ENCODE measurements around the gene FBXO34.

FBXO34 gene

DNA sequence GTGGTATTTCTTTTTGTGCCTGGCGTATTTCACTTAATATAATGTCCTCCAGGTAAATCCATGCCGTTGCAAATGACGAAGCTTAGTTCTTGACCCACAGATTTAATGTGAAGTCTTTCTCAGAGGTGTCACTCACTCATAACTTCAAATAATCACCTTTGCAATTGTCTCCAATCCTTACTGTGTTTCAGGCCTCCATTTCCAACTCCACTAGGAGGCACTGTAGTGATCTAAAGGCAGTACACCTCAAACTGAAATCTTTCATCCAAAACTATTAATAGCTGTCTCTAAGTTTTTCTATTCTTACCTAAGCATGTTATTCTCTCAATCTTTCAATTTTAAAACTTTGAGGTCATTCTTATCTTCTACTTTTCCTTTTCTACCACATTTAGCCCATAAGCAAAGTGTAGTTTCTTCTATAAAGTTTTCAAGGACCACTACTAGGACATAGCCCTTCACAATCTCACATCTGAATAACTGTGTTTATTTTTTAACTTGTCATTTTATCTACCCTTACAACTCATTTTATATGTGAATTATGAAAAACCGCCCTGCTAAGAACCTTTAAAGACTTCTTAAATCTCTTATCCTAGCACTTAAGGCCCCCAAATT lies 25.5 kb upstream of the FBXO34 start:
- Histone ChIP-seq H3K9ac (ENCODE audit: low read length) (no peak overlapping the region), H3K27ac (ENCODE audit: low read depth, low read length) (no peak overlapping the region), H3K27me3 (ENCODE audit: control insufficient read depth in 1 of 2, insufficient read depth in 2 of 2, low read length in 2 of 2) (peaks cover 0 to 3% of the 10 kb centered on the region in 2 donors), H3K4me3 (ENCODE audit: low read depth in 1 of 2, low read length in 2 of 2) (no peak overlapping the region), H3K4me1 (ENCODE audit: insufficient read depth, low read length) (no peaks in the 10 kb centered on the region), H3K36me3 (ENCODE audit: insufficient read depth, low read length) (no peaks in the 10 kb centered on the region), H3K9me3 (ENCODE audit: low read length) (no peaks in the 10 kb centered on the region)

DNA sequence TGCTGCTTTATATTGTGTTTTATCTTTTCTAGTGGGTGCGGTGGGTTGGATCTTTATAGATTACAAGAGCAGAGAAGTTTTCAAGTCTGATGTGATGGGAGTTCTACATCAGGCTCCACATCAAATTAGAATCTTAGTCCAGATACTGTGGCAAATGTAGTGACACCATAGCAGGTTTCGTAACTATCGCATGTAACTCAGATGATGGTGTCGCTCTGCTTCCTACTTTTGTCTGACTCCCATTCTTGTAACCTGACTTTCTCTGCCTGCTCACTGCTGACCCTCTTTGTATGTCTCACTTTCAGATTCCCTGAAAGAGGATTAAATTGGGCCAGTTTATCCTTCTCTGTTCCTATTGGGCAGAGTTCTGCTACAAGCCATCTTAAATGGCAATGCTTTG lies 22.8 kb upstream of the FBXO34 start:
- Histone ChIP-seq H3K27me3 (ENCODE audit: control insufficient read depth in 1 of 2, insufficient read depth in 2 of 2, low read length in 2 of 2) (no peaks in the 10 kb centered on the region), H3K4me1 (ENCODE audit: insufficient read depth, low read length) (no peaks in the 10 kb centered on the region), H3K9me3 (ENCODE audit: low read length) (no peaks in the 10 kb centered on the region), H3K36me3 (ENCODE audit: insufficient read depth, low read length) (no peaks in the 10 kb centered on the region), H3K27ac (ENCODE audit: low read depth, low read length) (no peak overlapping the region), H3K4me3 (ENCODE audit: low read depth in 1 of 2, low read length in 2 of 2) (no peak overlapping the region), H3K9ac (ENCODE audit: low read length) (no peak overlapping the region)

DNA sequence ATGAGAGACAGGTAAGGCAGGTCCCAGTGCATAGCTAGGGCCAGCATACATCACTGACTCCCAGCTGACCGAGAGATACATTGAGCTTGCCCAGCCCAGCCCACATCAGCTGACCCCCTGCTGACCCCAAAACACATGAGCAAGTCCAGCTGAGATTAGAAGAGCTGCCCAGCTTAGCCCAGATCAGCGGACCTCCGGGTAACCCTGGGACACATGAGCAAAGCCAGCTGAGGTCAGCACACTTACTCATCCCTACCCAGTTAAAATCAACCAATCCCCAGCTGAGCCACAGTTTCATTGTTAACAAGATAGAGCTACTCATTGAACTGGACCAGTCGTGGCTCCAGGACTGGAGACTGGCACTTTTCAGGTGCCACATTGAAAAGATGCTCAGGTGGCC lies 21.8 kb upstream of the FBXO34 start:
- H3K4me3 ChIP-seq (ENCODE audit: low read depth in 1 of 2, low read length in 2 of 2) = no peak overlapping the region
- H3K9ac ChIP-seq (ENCODE audit: low read length) = no peak overlapping the region
- no peaks in the 10 kb centered on the region for H3K4me1 ChIP-seq (ENCODE audit: insufficient read depth, low read length)
- H3K27ac ChIP-seq (ENCODE audit: low read depth, low read length) = no peak overlapping the region
- no peaks in the 10 kb centered on the region for H3K27me3 ChIP-seq (ENCODE audit: control insufficient read depth in 1 of 2, insufficient read depth in 2 of 2, low read length in 2 of 2)
- H3K36me3 ChIP-seq (ENCODE audit: insufficient read depth, low read length) = no peaks in the 10 kb centered on the region
- H3K9me3 ChIP-seq (ENCODE audit: low read length) = no peaks in the 10 kb centered on the region

DNA sequence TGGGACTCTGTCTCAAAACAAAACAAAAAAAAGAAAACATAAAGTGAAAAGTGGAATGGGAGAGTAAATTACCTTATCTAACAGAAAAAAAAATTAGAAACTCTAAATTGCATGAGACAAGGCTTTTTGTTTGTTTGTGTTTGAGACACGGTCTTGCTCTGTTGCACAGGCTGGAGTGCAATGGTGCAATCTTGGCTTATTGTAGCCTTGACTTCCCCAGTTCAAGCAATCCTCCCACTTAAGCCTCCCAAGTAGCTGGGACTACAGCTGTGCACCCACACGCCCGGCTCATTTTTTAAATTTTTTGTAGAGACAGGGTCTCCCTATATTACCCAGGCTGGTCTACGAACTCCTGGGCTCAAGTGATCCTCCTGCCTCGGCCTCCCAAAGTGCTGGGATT lies 17.9 kb upstream of the FBXO34 start:
- no peak overlapping the region for H3K9ac ChIP-seq (ENCODE audit: low read length)
- H3K27ac ChIP-seq (ENCODE audit: low read depth, low read length) = no peak overlapping the region
- no peaks in the 10 kb centered on the region for H3K4me1 ChIP-seq (ENCODE audit: insufficient read depth, low read length)
- H3K9me3 ChIP-seq (ENCODE audit: low read length) = no peaks in the 10 kb centered on the region
- H3K36me3 ChIP-seq (ENCODE audit: insufficient read depth, low read length) = no peaks in the 10 kb centered on the region
- no peak overlapping the region for H3K4me3 ChIP-seq (ENCODE audit: low read depth in 1 of 2, low read length in 2 of 2)
- no peaks in the 10 kb centered on the region for H3K27me3 ChIP-seq (ENCODE audit: control insufficient read depth in 1 of 2, insufficient read depth in 2 of 2, low read length in 2 of 2)

DNA sequence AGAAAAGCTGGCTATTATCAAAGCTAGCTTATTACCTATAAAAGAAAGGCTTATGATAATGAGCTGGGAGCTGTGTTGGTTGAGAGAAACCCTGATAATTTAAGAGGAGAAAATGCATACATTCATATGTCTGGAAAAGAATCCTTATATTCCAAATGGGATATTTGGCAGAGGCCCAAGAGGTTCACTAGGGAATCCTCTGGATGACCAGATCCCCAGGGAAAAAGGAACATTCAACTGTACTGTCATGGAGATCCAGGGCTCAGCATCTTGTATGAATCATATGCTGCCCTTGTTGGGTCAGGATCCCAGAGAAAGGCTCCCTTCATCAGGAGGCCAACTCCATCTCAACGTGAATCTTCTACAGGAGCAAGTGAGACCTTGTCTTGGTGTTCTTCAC lies 16.6 kb upstream of the FBXO34 start:
- Histone ChIP-seq H3K36me3 (ENCODE audit: insufficient read depth, low read length) (no peaks in the 10 kb centered on the region), H3K4me3 (ENCODE audit: low read depth in 1 of 2, low read length in 2 of 2) (no peak overlapping the region), H3K27ac (ENCODE audit: low read depth, low read length) (no peak overlapping the region), H3K9ac (ENCODE audit: low read length) (no peak overlapping the region), H3K4me1 (ENCODE audit: insufficient read depth, low read length) (no peaks in the 10 kb centered on the region), H3K27me3 (ENCODE audit: control insufficient read depth in 1 of 2, insufficient read depth in 2 of 2, low read length in 2 of 2) (no peaks in the 10 kb centered on the region), H3K9me3 (ENCODE audit: low read length) (no peaks in the 10 kb centered on the region)

DNA sequence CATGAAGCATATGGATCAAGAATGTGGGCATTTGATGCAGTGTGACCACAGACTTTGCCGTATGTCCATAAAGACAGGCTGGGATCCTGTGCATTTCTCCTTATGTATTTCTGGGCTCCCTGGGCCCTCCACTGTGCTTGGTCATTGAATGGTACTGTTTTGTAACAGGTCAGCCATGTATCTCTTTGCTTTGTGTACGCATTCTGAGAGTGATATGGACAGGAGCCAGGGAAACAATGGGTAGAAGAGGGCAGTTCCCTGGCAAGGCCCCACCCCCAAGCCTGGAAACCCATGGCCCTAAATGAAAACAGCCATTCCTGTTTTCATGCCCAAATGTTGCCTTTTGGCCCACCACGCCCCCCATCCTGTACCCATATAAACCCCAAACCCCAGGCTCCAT lies 15.2 kb upstream of the FBXO34 start:
- no peaks in the 10 kb centered on the region for H3K9me3 ChIP-seq (ENCODE audit: low read length)
- no peak overlapping the region for H3K27ac ChIP-seq (ENCODE audit: low read depth, low read length)
- H3K27me3 ChIP-seq (ENCODE audit: control insufficient read depth in 1 of 2, insufficient read depth in 2 of 2, low read length in 2 of 2) = no peaks in the 10 kb centered on the region
- no peak overlapping the region for H3K4me3 ChIP-seq (ENCODE audit: low read depth in 1 of 2, low read length in 2 of 2)
- no peaks in the 10 kb centered on the region for H3K4me1 ChIP-seq (ENCODE audit: insufficient read depth, low read length)
- no peak overlapping the region for H3K9ac ChIP-seq (ENCODE audit: low read length)
- no peaks in the 10 kb centered on the region for H3K36me3 ChIP-seq (ENCODE audit: insufficient read depth, low read length)

- Histone ChIP-seq H3K27ac (ENCODE audit: low read depth, low read length) (no peak overlapping the region), H3K36me3 (ENCODE audit: insufficient read depth, low read length) (no peaks in the 10 kb centered on the region), H3K27me3 (ENCODE audit: control insufficient read depth in 1 of 2, insufficient read depth in 2 of 2, low read length in 2 of 2) (no peaks in the 10 kb centered on the region), H3K9ac (ENCODE audit: low read length) (no peak overlapping the region), H3K4me1 (ENCODE audit: insufficient read depth, low read length) (no peaks in the 10 kb centered on the region), H3K9me3 (ENCODE audit: low read length) (no peaks in the 10 kb centered on the region), H3K4me3 (ENCODE audit: low read depth in 1 of 2, low read length in 2 of 2) (no peak overlapping the region)
These were observed 14.6 kb upstream of the FBXO34 start for GRCh38 chr14:55256586-55256985.

- no peak overlapping the region for H3K27ac ChIP-seq (ENCODE audit: low read depth, low read length)
- H3K4me3 ChIP-seq (ENCODE audit: low read depth in 1 of 2, low read length in 2 of 2) = no peak overlapping the region
- no peak overlapping the region for H3K9ac ChIP-seq (ENCODE audit: low read length)
- H3K36me3 ChIP-seq (ENCODE audit: insufficient read depth, low read length) = no peaks in the 10 kb centered on the region
- no peaks in the 10 kb centered on the region for H3K9me3 ChIP-seq (ENCODE audit: low read length)
- no peaks in the 10 kb centered on the region for H3K27me3 ChIP-seq (ENCODE audit: control insufficient read depth in 1 of 2, insufficient read depth in 2 of 2, low read length in 2 of 2)
- no peaks in the 10 kb centered on the region for H3K4me1 ChIP-seq (ENCODE audit: insufficient read depth, low read length)
These were observed 6.0 kb upstream of the FBXO34 start for GRCh38 chr14:55265197-55265596.

GRCh38 chr14:55267820-55268219 lies 3.4 kb upstream of the FBXO34 start:
- Histone ChIP-seq H3K4me3 (ENCODE audit: low read depth in 1 of 2, low read length in 2 of 2) (no peak overlapping the region), H3K27me3 (ENCODE audit: control insufficient read depth in 1 of 2, insufficient read depth in 2 of 2, low read length in 2 of 2) (no peaks in the 10 kb centered on the region), H3K4me1 (ENCODE audit: insufficient read depth, low read length) (peaks cover 5% of the 10 kb centered on the region), H3K9ac (ENCODE audit: low read length) (no peak overlapping the region), H3K36me3 (ENCODE audit: insufficient read depth, low read length) (no peaks in the 10 kb centered on the region), H3K9me3 (ENCODE audit: low read length) (no peaks in the 10 kb centered on the region), H3K27ac (ENCODE audit: low read depth, low read length) (no peak overlapping the region)

GRCh38 chr14:55271572-55272298 lies 514 bp downstream of the FBXO34 start:
- Histone ChIP-seq H3K4me1 (ENCODE audit: insufficient read depth, low read length) (peaks cover 26% of the 10 kb centered on the region), H3K36me3 (ENCODE audit: insufficient read depth, low read length) (no peaks in the 10 kb centered on the region), H3K27ac (ENCODE audit: low read depth, low read length) (peak overlapping the region; percentile 78), H3K9ac (ENCODE audit: low read length) (peak overlapping the region; percentile 89), H3K4me3 (ENCODE audit: low read depth in 1 of 2, low read length in 2 of 2) (peak overlapping the region; percentile 83 to 97), H3K9me3 (ENCODE audit: low read length) (no peaks in the 10 kb centered on the region), H3K27me3 (ENCODE audit: control insufficient read depth in 1 of 2, insufficient read depth in 2 of 2, low read length in 2 of 2) (no peaks in the 10 kb centered on the region)

DNA sequence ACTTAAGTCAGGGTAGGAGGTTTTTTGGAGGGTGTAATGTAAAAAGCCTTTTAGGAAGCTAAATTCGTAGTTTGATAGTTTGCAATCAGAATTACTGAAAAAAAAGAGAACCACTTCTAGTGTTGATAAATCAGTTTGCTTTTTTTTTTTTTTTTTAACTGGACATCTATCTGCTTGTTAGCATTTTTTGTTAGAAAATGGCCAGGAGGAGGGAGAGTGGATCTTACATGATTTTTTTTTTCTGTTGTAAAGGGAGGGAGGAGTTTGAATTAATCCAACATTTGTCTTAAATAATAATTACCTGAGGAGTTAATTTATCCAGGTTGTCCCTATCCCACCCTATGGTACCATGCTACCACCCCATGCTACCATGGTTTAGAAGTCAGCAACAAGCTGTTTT lies 1.2 kb downstream of the FBXO34 start:
- Histone ChIP-seq H3K27ac (ENCODE audit: low read depth, low read length) (peak overlapping the region; percentile 78), H3K4me3 (ENCODE audit: low read depth in 1 of 2, low read length in 2 of 2) (peak overlapping the region; percentile 83 to 97), H3K36me3 (ENCODE audit: insufficient read depth, low read length) (no peaks in the 10 kb centered on the region), H3K9ac (ENCODE audit: low read length) (peak overlapping the region; percentile 89), H3K27me3 (ENCODE audit: control insufficient read depth in 1 of 2, insufficient read depth in 2 of 2, low read length in 2 of 2) (no peaks in the 10 kb centered on the region), H3K9me3 (ENCODE audit: low read length) (no peaks in the 10 kb centered on the region), H3K4me1 (ENCODE audit: insufficient read depth, low read length) (peaks cover 27% of the 10 kb centered on the region)

GRCh38 chr14:55272922-55273321 lies 1.7 kb downstream of the FBXO34 start:
- no peak overlapping the region for H3K27ac ChIP-seq (ENCODE audit: low read depth, low read length)
- no peak overlapping the region for H3K9ac ChIP-seq (ENCODE audit: low read length)
- no peak overlapping the region for H3K4me3 ChIP-seq (ENCODE audit: low read depth in 1 of 2, low read length in 2 of 2)
- H3K4me1 ChIP-seq (ENCODE audit: insufficient read depth, low read length) = peaks cover 32% of the 10 kb centered on the region
- H3K9me3 ChIP-seq (ENCODE audit: low read length) = no peaks in the 10 kb centered on the region
- no peaks in the 10 kb centered on the region for H3K27me3 ChIP-seq (ENCODE audit: control insufficient read depth in 1 of 2, insufficient read depth in 2 of 2, low read length in 2 of 2)
- no peaks in the 10 kb centered on the region for H3K36me3 ChIP-seq (ENCODE audit: insufficient read depth, low read length)

Measured in muscle layer of colon (tissue), 2 donors.